ENCODE data around the gene APBB2.

The APBB2 gene

DNA sequence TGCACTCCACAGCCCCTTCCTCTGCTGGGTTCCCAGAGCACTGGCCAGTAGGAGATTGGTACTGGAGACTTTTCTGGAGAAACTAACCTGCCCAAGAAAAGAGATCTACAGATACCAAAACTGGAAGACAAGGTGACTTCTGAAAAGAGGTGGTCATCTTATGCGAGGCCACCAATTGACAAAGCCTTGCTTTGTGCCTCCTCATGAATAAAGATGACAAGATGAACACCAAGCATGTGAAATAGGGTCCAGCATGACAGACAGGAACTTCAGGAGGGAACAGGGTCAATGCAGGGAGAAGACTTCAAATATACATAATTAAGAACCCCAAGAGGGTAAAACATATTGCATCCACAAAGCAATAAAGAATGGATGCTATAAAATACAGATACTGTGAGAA lies 137.9 kb downstream of the APBB2 start:
- CTCF ChIA-PET, result interaction anchor here (1.1 to 1.2 kb wide), 2 partner anchors 13 to 149 kb away, joined by 3 read pairs; no protein-coding TSS in a partner anchor

DNA sequence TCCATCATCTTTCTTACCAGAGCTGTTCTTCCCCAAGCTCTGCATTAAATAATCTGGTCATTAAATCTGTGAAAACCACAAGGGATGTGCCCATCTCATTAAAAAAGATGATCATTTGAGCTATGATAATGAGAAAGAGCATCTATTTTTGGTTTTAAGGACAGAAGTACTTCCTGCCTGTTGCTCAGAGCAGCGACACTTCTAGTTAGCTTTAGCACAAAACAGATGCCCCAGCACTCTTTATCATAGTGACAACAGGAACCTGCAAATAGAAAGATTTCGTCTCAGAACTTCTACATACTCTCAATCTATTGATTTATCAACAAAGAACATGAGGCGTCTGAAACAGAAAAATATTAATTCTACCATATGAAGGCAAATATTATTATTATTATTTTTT lies 140.1 kb downstream of the APBB2 start:
- TF ChIP-seq, protein P1, sequence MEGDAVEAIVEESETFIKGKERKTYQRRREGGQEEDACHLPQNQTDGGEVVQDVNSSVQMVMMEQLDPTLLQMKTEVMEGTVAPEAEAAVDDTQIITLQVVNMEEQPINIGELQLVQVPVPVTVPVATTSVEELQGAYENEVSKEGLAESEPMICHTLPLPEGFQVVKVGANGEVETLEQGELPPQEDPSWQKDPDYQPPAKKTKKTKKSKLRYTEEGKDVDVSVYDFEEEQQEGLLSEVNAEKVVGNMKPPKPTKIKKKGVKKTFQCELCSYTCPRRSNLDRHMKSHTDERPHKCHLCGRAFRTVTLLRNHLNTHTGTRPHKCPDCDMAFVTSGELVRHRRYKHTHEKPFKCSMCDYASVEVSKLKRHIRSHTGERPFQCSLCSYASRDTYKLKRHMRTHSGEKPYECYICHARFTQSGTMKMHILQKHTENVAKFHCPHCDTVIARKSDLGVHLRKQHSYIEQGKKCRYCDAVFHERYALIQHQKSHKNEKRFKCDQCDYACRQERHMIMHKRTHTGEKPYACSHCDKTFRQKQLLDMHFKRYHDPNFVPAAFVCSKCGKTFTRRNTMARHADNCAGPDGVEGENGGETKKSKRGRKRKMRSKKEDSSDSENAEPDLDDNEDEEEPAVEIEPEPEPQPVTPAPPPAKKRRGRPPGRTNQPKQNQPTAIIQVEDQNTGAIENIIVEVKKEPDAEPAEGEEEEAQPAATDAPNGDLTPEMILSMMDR (IDR thresholded peaks at IDR 0.05; ENCODE audit: insufficient read depth, low read length, missing control alignments), result no peak
- no peak for DNase-seq (ENCODE audit: low read depth, low spot score)
- ChIA-PET CTCF (no interaction called here), POLR2A (no interaction called here)
- H3K4me3 ChIP-seq (ENCODE audit: low read depth, low read length), result no peak overlapping the region

More for the DNA sequence above, 137.9 kb downstream of the APBB2 start:
- POLR2A ChIA-PET, result no interaction called here
- TF ChIP-seq, protein P1 (IDR thresholded peaks at IDR 0.05; ENCODE audit: insufficient read depth, low read length, missing control alignments), result no peak
- no peak overlapping the region for H3K4me3 ChIP-seq (ENCODE audit: low read depth, low read length)
- DNase-seq (ENCODE audit: low read depth, low spot score), result no peak

DNA sequence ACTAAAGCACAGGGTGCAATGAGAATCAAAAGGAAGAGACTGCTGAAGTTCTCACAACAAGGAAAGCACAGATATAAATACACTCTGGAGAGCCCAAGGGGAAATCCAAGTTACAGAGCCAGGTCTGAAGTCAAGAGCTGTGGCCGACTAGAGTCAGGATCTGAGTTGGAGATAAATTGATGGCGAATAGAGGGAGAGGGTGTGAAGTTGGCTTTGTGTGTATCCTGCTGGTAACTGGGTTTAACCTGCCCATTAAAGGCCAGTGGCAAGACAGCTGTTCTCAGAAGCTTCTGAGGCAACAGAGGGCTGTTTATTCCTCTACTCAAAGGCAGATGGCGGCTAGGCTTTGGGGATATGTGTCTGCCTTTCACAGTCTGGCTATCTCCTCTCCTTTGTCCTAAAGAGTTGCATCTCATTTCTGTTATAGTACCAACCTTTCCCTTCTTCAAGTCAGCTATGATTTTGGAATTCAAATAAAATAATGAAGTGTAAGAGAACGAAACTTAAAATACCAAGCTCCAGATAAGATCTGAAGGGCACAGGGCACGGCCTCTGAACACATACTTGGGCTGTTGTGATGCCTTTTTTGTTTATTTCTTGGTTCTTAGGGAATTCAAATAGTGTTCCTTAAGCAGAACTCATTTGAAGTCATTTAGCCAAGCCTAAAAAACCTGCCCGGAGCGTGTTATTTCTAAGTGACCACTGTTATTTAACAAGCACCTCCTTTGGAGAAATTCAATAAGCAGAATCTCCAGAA lies 142.1 kb downstream of the APBB2 start:
- POLR2A ChIA-PET, result no interaction called here
- TF ChIP-seq, protein P1 (IDR thresholded peaks at IDR 0.05; ENCODE audit: insufficient read depth, low read length, missing control alignments), result no peak
- CTCF ChIA-PET, result interaction anchor here (1.0 to 1.3 kb wide), 2 partner anchors 18 to 141 kb away, joined by 3 read pairs; no protein-coding TSS in a partner anchor

DNA sequence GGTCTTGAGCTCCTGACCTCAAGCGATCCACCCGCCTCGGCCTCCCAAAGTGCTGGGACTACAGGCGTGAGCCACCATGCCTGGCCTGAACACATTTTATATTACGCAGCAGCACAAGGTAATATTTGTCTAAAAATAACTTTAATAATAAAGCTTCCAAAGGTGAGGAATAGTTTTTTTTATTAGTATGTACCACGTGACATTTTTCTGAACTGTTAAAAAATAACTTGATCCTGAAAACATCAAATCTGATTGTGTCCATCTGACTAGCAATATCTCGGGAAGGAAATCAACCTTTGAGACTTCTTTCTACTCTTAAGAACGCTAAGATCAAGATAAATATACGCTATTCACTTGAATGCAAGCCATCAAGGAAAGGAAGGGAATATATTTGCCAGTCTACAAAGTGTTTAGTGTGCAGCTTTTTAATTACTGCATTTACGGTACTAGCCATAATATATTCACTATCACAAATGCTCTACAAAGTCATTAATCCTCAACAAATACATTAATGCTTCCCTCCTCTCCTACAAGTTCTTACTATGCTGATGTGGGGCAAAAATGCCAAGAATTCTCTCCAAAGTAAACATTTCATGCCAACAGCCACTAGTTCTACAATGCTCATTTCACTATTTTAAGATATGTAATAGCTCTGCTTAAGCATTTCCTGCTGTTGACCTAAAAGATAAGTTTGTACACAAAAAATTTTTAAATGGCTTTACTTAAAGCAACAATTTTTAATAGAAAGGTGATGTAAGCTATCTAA lies 143.6 kb downstream of the APBB2 start:
- CTCF ChIA-PET, result interaction anchor here (1.3 to 2.1 kb wide), 3 partner anchors 10 to 142 kb away, joined by 3 to 6 read pairs (median 3); no protein-coding TSS in a partner anchor
- no peak overlapping the region for H3K4me3 ChIP-seq (ENCODE audit: low read depth, low read length)
- POLR2A ChIA-PET, result interaction anchor here (0.6 kb wide), 1 partner anchor 144 kb away, joined by 3 read pairs; the partner anchor contains the start of gene APBB2
- no peak for DNase-seq (ENCODE audit: low read depth, low spot score)
- TF ChIP-seq, protein P1 (IDR thresholded peaks at IDR 0.05; ENCODE audit: insufficient read depth, low read length, missing control alignments), result no peak

More for the DNA sequence above, 142.1 kb downstream of the APBB2 start:
- no peak overlapping the region for H3K4me3 ChIP-seq (ENCODE audit: low read depth, low read length)
- no peak for DNase-seq (ENCODE audit: low read depth, low spot score)

DNA sequence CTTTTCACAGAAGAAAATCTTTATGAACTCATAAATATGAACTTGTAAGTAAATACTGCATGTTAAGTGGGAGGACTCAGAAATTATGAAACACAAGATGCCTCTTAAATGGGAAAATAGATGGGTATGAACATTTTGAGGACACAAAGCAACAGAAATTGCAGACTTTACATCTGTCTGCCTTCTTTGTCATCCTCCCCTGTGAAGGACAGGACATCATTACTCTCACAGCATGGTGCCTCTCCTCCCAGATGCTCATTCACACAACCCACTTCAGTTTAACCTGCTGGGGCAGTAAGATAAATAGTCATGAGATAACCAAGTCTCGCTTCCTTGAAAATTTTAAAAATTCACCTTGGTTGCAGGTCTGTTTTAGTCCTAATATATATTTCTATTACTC lies 144.5 kb downstream of the APBB2 start:
- DNase-seq (ENCODE audit: low read depth, low spot score), result no peak
- TF ChIP-seq, protein P1 (IDR thresholded peaks at IDR 0.05; ENCODE audit: insufficient read depth, low read length, missing control alignments), result no peak
- CTCF ChIA-PET, result interaction anchor here (1.6 to 2.1 kb wide), 2 partner anchors 10 to 142 kb away, joined by 3 to 6 read pairs; no protein-coding TSS in a partner anchor

DNA sequence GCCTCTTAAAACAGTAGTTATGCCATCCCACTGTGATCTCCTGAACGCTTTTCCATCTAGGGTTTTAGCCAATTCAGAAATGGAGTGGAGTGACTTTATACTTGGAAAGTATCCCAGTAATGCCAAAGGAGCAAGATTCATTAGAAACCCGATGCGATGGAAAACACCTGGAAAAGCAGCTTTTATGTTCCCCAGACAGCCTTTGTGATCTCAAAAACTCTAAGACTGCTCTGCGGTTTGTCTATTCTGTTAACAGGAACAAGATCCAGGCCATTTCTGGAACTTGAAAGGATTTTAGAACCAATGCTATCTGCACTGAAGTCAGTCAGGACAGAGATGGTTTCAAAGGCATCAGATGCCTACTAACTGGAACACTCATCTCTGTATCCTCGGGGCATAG lies 145.1 kb downstream of the APBB2 start:
- ChIA-PET POLR2A (no interaction called here), CTCF (interaction anchor here (2.1 kb wide), 1 partner anchor 141 kb away, joined by 6 read pairs; no protein-coding TSS in a partner anchor)
- DNase-seq (ENCODE audit: low read depth, low spot score), result no peak
- TF ChIP-seq, protein P1 (IDR thresholded peaks at IDR 0.05; ENCODE audit: insufficient read depth, low read length, missing control alignments), result no peak
- no peak overlapping the region for H3K4me3 ChIP-seq (ENCODE audit: low read depth, low read length)

More for the DNA sequence above, 144.5 kb downstream of the APBB2 start:
- POLR2A ChIA-PET, result no interaction called here
- no peak overlapping the region for H3K4me3 ChIP-seq (ENCODE audit: low read depth, low read length)
